IPS-20b (cell line): Measurements from ENCODE around the gene RBKS.
A peak's percentile ranks its signal among the peaks of the same experiment; 100 is the strongest.

Source experiments
- H3K27ac ChIP-seq: one replicate; pipeline ENCODE4 v1.5.1; 2013; ENCODE audit warnings: low read length
- H3K27me3 ChIP-seq: 2 replicates; pipeline ENCODE4 v1.6.1; 2013; ENCODE audit warnings: mild to moderate bottlenecking, low read length, inconsistent platforms; ENCODE audit not compliant: insufficient read depth
- H3K36me3 ChIP-seq: 2 replicates; pipeline ENCODE4 v1.6.1; 2013; ENCODE audit warnings: low read depth, mild to moderate bottlenecking, inconsistent platforms, low read length, moderate library complexity; ENCODE audit not compliant: insufficient read depth
- H3K4me1 ChIP-seq: 2 replicates; pipeline ENCODE4 v1.6.1; 2013; ENCODE audit warnings: mild to moderate bottlenecking, control low read depth, inconsistent platforms, low read length, moderate library complexity; ENCODE audit not compliant: insufficient read depth
- H3K4me3 ChIP-seq: 2 replicates; pipeline ENCODE4 v1.5.1; 2013; ENCODE audit warnings: mild to moderate bottlenecking, low read length, inconsistent platforms
- H3K9ac ChIP-seq: 2 replicates; pipeline ENCODE4 v1.6.1; 2013; ENCODE audit warnings: low read depth, mild to moderate bottlenecking, inconsistent platforms, low read length, moderate library complexity
- H3K9me3 ChIP-seq: 2 replicates; pipeline ENCODE4 v1.6.1; 2013; ENCODE audit warnings: mild to moderate bottlenecking, low read depth, low read length, inconsistent platforms; ENCODE audit not compliant: insufficient read depth

RBKS gene

DNA sequence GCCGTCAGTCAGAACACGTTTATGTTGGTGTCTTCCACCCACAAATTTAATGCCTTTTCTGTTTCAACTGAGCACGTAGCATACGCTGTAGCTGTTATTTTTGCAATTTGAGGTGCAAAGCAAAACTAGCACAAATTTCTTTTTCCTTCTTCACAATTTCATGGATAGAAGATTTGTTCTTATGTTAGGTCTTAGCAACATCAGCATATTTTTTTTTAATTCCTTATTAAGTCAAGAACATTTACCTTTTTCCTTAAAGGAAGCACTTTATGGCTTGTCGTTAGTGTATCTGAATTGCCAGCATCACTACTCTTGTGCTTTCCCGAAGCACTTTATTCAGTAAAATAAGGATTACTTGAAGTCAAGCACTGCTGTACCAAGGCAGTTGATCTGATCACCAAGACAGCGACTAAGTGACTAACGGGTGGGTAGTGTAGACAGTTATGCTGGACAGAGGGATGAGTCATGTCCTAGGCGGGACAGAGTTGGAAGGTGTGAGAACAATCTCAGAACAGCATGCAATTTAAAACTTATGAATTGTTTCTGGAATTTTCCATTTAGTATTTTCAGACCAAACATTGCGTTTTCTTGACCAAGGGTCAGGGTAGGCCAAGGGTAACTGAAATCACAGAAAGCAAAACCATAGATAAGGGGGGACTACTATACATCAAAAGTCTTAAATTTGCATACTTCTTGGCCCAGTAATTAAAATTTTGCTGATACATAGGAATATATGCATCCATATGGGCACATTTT is 13.6 kb upstream of the RBKS start:
- H3K27ac ChIP-seq: no peak overlapping the region
- no peak overlapping the region for H3K4me3 ChIP-seq
- no peaks in the 10 kb centered on the region for H3K4me1 ChIP-seq
- H3K9me3 ChIP-seq: no peaks in the 10 kb centered on the region
- peaks cover 4% of the 10 kb centered on the region; the same call in 1 of the 2 replicates for H3K36me3 ChIP-seq
- no peaks in the 10 kb centered on the region for H3K27me3 ChIP-seq
- no peak overlapping the region for H3K9ac ChIP-seq

DNA sequence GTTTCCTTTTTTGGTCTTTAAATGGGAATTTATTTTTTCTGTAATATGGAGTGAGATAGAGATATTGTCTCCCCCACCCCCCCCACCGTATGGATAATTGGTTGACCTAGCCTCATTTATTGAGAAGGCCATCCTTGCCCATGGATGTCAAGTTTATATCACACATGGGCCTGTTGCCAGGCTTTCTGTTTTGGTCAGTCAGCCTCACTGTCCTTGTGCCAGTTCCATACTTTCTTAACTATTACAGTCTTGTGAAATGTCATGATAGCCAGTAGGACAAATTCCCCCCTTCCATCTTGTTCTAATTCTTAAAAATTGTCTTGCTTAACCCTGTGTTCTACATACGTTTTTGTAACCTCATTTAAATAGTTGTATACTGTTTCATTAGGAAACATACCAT is 12.8 kb upstream of the RBKS start:
- Histone ChIP-seq H3K4me3 (no peak overlapping the region), H3K27ac (no peak overlapping the region), H3K4me1 (no peaks in the 10 kb centered on the region), H3K27me3 (no peaks in the 10 kb centered on the region), H3K36me3 (peaks cover 4% of the 10 kb centered on the region; the same call in 1 of the 2 replicates), H3K9ac (no peak overlapping the region), H3K9me3 (no peaks in the 10 kb centered on the region)

DNA sequence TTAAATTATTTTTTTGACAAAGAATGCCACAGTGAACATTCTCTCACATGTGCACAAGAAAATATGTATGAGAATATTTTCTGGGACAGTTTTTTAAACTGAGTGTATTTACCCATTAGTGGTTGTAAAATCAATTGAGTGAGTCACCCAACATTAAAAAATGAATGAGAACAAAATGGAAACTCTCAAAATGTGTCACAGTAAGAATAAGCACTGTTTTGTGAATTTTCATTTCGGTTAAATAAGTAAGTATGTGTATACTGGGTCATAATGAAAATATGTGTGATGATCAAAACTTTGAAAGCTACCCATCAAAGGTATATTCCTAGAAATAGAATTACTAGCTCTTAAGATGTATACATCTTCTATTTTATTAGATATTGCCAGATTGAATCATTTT is 11.9 kb upstream of the RBKS start:
- Histone ChIP-seq H3K27me3 (no peaks in the 10 kb centered on the region), H3K4me3 (no peak overlapping the region), H3K4me1 (no peaks in the 10 kb centered on the region), H3K9me3 (no peaks in the 10 kb centered on the region), H3K27ac (no peak overlapping the region), H3K36me3 (peaks cover 4% of the 10 kb centered on the region; the same call in 1 of the 2 replicates), H3K9ac (no peak overlapping the region)

DNA sequence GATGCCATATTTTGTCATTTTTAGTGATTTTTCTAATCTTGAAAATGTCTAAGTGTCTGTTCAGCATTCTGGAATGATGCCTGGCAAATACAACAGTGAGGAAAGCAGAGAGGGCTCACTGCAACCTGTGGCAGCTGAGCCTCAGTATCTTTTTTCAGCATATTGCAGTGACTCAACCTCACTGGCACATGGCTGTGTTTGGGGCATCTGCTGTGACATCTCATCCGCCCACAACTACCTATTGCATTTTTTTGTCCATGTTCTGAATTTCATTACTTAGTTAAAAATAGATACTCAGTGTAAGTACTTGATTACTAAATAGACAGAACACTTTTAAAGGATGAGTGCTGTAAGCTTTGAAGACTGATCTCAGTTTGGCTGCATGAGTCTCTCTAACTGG is 11.0 kb upstream of the RBKS start:
- Histone ChIP-seq H3K9me3 (no peaks in the 10 kb centered on the region), H3K9ac (no peak overlapping the region), H3K27me3 (no peaks in the 10 kb centered on the region), H3K27ac (no peak overlapping the region), H3K36me3 (peaks cover 8% of the 10 kb centered on the region; the same call in 1 of the 2 replicates), H3K4me1 (no peaks in the 10 kb centered on the region), H3K4me3 (no peak overlapping the region)

DNA sequence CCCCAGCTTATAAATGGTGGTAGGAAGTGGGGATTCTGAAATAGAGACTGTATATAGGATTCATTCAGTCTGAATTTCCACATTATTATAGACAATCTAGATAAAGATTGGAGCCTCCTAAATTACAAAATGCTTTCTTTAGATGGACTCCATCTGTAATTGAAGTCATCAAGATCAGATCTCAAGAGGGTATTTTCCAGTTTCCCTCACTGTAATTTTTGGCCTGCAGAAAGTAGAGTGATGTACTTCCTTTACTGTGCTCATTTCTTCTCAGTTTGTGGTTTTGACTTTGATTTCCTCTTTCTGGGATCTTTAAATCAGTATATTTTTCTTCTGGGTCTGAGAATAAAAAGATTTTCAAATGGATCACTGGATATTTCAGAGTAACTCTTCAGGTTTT is 7.5 kb upstream of the RBKS start:
- Histone ChIP-seq H3K27me3 (no peaks in the 10 kb centered on the region), H3K36me3 (peaks cover 8% of the 10 kb centered on the region; the same call in 1 of the 2 replicates), H3K9ac (no peak overlapping the region), H3K4me1 (no peaks in the 10 kb centered on the region), H3K9me3 (no peaks in the 10 kb centered on the region), H3K4me3 (no peak overlapping the region), H3K27ac (no peak overlapping the region)

- no peaks in the 10 kb centered on the region for H3K4me1 ChIP-seq
- no peak overlapping the region for H3K27ac ChIP-seq
Observed at GRCh38 chr2:27893006-27893405, 2.8 kb upstream of the RBKS start.

GRCh38 chr2:27891673-27892105 is 1.5 kb upstream of the RBKS start:
- H3K27ac ChIP-seq: no peak overlapping the region
- H3K9me3 ChIP-seq: no peaks in the 10 kb centered on the region
- no peak overlapping the region for H3K9ac ChIP-seq

More at GRCh38 chr2:27893006-27893405, 2.8 kb upstream of the RBKS start:
- Histone ChIP-seq H3K27me3 (no peaks in the 10 kb centered on the region), H3K9me3 (no peaks in the 10 kb centered on the region), H3K36me3 (0 out of 2 replicates have a peak, but pooled peaks cover 4% of the 10 kb centered on the region), H3K9ac (no peak overlapping the region), H3K4me3 (no peak overlapping the region)

DNA sequence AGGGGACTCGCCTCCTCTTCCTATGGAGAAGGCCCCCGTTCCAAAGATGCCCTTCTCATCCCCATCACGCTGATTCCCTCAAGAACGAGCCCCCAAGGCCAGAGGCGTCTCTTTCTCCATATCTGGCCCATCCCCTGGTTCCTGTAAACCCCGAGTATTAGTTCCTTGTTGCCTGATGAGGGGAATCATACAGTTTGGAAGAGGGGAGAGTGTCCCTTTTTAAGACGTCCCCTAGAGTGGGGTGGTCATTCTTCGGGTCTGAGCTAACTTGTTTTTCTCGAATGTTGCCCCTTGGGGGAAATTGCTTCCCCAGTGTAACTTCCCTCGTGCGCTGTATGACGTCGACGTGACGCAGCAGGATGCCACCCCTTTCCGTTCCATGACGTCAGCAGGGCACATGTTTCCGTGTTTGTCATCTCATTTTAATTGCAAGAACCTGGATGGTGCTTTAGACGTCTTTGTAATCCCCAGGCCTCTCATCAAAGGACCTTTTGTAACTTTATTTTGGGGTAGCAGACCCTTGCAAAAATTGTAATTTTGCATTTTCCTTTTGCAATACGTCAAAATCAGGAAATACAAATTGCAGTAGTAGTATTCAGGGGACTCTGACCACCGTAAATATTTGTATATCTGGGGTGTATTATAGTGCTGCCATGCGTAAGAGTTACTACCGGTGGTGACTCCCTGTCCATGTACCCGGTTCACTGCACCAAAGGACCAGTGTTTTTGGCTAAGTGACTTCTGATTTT is 911 bp upstream of the RBKS start:
- no peaks in the 10 kb centered on the region for H3K27me3 ChIP-seq
- H3K27ac ChIP-seq: peak overlapping the region; percentile 35

More at GRCh38 chr2:27891673-27892105, 1.5 kb upstream of the RBKS start:
- no peaks in the 10 kb centered on the region for H3K27me3 ChIP-seq
- no peaks in the 10 kb centered on the region for H3K4me1 ChIP-seq
- 0 out of 2 replicates have a peak, but pooled peaks cover under 1% of the 10 kb centered on the region for H3K36me3 ChIP-seq
- peak overlapping the region; percentile 83; the same call in 1 of the 2 replicates for H3K4me3 ChIP-seq

GRCh38 chr2:27889774-27890145 is 427 bp downstream of the RBKS start:
- peak overlapping the region; percentile 83 for H3K4me3 ChIP-seq
- no peaks in the 10 kb centered on the region for H3K36me3 ChIP-seq
- H3K27me3 ChIP-seq: no peaks in the 10 kb centered on the region
- H3K27ac ChIP-seq: no peak overlapping the region
- H3K9me3 ChIP-seq: no peaks in the 10 kb centered on the region
- H3K4me1 ChIP-seq: no peaks in the 10 kb centered on the region
- H3K9ac ChIP-seq: peak overlapping the region; percentile 83; the same call in 1 of the 2 replicates

More for the DNA sequence above, 911 bp upstream of the RBKS start:
- peak overlapping the region; percentile 83; the same call in 1 of the 2 replicates for H3K9ac ChIP-seq
- H3K4me3 ChIP-seq: peak overlapping the region; percentile 83
- H3K9me3 ChIP-seq: no peaks in the 10 kb centered on the region
- H3K36me3 ChIP-seq: no peaks in the 10 kb centered on the region
- no peaks in the 10 kb centered on the region for H3K4me1 ChIP-seq

- Histone ChIP-seq H3K9ac (no peak overlapping the region), H3K36me3 (no peaks in the 10 kb centered on the region), H3K27me3 (no peaks in the 10 kb centered on the region), H3K9me3 (no peaks in the 10 kb centered on the region), H3K4me1 (no peaks in the 10 kb centered on the region), H3K4me3 (no peak overlapping the region), H3K27ac (no peak overlapping the region)
Observed at GRCh38 chr2:27888790-27889189, 1.4 kb downstream of the RBKS start.

DNA sequence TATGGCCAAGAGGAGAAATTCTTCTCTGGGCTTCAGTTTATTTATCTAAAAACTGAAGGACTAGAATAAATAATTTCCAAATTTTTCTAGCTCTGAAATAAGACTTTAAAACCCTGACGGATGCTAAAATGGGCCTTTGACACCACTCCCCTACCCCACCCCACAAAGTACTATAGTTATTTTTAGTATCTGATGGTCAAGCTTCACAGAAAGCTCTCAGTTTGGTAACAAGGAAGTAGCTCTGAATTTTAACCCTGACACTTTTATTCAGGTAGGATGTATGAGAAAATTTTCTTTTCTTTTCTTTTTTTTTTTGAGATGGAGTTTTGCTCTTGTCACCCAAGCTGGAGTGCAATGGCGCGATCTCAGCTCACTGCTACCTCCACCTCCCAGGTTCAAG is 2.4 kb downstream of the RBKS start:
- Histone ChIP-seq H3K27ac (no peak overlapping the region), H3K4me1 (no peaks in the 10 kb centered on the region), H3K9ac (no peak overlapping the region)

GRCh38 chr2:27887111-27887510 is 3.1 kb downstream of the RBKS start:
- no peaks in the 10 kb centered on the region for H3K27me3 ChIP-seq
- no peak overlapping the region for H3K27ac ChIP-seq
- no peak overlapping the region for H3K9ac ChIP-seq
- no peak overlapping the region for H3K4me3 ChIP-seq
- H3K36me3 ChIP-seq: no peaks in the 10 kb centered on the region
- H3K9me3 ChIP-seq: no peaks in the 10 kb centered on the region
- H3K4me1 ChIP-seq: no peaks in the 10 kb centered on the region

More for the DNA sequence above, 2.4 kb downstream of the RBKS start:
- Histone ChIP-seq H3K9me3 (no peaks in the 10 kb centered on the region), H3K27me3 (no peaks in the 10 kb centered on the region), H3K36me3 (no peaks in the 10 kb centered on the region), H3K4me3 (no peak overlapping the region)
